ENCODE results near the gene CLEC18B. TPM values are rescaled to one million over a fixed set of nuclear protein-coding genes. Genes with fewer than 3 reads are reported as not detected.
"Not testable (repeated sequence)": the region's sequence is repeated elsewhere in the genome, so short reads cannot be mapped to it uniquely, and the experiment has no call there.

The CLEC18B gene
- total RNA-seq, 1 donor from 2014 or later, result 1.1 TPM

DNA sequence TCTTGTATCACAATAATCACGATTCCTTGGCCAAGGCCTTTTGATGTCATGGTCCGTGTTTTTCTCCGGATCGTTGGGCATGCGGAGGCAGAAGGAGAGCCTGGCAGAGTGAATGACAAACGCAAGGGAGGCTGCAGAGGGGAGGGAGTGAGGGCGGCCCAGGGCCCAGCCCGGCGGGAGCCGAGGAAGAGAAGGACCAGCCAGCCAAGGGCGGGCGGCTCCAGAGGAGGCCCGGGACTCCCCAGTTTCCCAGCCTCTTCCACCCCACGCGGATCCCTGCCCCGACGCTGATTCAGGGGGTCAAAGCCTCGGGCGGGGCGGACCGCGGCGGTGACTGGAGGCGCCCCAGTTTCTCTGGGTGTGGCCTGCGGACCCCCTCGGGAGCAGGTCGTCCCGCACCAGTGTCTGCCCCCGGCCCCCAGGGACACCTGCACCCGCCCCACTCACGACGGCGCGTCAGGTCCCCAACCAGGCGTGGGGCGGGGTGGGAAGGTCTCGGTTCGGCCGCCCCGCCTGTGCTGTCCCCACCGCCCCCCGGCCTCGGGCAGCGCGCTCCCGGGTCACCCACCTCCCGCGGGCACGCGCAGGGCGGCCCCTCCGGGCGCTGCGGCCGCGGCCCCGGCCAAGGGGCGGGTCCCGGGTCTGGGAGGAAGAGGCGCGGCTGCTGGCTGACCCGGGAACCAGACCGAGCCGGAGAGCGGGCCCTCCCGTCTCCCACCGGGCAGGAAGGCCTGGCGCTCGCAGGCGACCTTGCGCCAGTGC is 14.5 kb downstream of the CLEC18B start:
- DNase-seq, result not testable (repeated sequence)

DNA sequence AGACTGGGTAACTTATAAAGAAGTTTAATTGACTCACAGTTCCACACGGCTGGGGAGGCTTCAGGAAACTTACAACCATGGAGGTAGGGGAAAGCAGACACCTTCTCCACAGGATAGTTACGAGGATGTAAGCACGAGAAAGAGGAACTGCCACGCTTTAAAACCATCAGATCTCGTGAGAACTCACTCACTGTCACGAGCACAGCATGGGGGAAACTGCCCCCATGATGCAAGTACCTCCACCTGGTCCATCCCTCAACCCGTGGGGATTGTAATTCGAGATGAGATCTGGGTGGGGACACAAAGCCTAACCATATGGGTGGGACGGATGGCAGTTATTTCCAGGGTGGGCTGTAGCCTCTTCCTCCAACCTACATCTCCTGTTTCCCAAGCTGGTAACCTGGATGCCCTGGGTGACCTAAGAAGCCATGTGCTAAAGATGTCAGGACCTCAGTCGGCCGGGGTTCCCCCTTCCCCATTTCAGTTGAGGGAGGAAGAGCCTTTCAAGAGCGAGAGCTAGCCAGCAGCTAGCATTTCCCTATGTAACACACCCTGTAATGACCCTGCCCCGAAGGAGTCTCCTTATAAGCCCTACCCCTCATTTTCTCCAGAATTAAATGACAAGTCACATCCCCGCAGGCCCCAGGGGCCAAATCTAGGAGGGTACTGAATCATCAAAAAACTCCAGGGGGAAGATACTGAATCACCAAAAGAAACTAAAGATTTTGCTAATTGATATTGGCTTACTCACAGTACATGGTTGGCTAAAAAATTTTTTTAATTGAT is 16.9 kb downstream of the CLEC18B start:
- DNase-seq, result not testable (repeated sequence)

DNA sequence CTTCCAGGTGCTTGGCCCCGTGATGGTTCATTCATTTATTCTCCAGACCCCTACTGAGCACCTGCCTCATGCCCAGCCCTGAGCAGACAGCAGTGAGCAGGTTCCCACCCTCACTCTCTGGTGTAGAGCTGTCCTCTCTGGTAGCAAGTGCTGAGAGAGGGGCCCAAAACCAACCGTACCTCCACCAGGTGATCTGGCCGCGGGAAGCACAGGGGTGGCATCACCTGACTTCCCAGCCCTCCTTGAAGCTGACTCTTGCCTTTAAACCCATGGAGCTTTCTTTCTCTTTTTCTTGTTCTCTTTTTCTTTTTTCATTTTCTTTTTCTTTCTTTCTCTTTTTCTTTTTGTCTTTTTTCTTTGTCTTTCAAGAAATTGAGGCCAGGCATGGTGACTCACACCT is 21.0 kb downstream of the CLEC18B start:
- not testable (repeated sequence) for DNase-seq

DNA sequence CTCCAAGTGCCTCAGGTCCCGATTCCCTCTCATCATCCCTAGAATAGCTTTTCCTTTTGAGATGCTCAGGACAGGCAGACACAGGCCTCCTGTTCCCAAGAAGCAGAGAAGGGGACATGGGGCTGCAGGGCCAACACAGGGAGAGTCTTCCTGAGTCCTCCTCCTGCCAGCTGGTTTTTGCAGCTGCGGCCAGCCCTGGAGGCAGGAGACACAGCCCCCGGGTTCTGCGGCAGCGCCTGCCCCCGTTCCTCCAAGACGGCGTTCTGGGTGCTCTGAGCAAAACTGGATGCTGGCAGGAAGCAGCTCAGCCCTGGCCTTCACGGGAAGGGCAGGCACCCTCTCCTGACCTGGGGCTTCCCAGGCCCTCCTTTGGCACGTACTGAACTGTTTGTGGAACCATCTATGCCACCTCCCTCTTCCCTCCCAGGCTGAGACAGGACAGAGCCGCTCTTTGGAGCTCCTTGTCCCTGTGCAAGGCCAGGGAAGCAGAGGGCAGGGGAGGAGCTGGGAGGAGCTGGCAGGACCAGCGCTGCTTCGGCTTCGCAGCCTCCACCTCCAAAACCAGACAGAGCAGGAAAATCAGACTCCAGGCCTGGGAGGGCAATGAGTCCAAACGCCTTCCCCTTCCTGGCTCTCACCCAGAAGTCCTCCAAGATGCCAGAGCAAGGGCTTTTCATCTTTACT is 22.9 kb downstream of the CLEC18B start:
- DNase-seq, result not testable (repeated sequence)

DNA sequence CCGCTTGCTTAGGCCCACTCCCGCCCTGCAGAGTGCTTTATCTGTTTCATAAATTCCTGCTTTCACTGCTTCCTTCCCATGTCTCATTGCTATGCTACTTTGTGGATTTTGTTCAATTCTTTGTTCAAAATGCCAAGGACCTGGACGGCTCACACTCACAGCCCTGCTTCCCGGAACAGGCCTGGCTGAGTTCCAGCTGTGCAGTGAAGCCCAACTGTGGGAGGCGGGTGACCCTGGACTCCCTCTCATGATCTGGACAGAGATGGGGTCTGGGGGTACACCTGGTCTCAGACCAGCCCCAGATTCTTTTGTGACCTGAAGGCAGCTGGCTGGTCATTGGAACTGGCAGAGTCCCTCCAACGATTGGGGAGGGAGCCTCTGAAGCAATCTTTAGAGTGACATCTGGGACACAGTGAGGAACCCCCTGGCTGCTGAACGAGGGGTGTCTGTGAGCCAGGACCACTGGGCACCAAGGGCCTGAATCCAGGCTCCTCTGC is 24.7 kb downstream of the CLEC18B start:
- not testable (repeated sequence) for DNase-seq

DNA sequence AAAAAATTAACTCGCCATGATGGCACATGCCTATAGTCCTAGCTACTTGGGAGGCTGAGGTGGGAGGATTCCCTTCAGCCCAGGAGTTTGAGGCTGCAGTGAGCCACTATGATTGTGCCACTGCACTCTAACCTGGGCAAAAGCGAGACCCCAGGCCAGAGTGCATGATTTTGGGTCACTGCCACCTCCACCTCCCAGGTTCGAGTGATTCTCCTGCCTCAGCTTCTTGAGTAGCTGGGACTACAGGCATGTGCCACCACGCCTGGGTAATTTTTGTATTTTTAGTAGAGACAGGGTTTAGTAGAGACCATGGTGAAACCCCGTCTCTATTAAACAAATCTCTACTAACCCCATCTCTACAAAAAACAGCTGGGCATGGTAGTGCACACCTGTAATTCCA is 26.7 kb downstream of the CLEC18B start:
- DNase-seq, result not testable (repeated sequence)

DNA sequence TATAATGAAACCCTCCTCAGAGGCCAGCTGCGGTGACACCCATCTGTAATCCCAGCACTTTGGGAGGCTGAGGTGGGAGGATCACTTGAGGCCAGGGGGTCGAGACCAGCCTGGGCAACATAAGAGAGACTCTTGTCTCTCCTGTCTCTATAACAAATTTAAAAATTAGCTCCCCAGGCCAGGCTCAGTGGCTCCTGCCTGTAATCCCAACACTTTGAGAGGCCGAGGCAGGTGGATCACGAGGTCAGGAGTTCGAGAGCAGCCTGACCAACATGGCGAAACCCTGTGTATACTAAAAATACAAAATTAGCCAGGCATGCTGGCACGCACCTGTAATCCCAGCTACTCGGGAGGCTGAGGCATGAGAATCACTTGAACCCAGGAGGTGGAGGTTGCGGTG is 27.1 kb downstream of the CLEC18B start:
- not testable (repeated sequence) for DNase-seq

DNA sequence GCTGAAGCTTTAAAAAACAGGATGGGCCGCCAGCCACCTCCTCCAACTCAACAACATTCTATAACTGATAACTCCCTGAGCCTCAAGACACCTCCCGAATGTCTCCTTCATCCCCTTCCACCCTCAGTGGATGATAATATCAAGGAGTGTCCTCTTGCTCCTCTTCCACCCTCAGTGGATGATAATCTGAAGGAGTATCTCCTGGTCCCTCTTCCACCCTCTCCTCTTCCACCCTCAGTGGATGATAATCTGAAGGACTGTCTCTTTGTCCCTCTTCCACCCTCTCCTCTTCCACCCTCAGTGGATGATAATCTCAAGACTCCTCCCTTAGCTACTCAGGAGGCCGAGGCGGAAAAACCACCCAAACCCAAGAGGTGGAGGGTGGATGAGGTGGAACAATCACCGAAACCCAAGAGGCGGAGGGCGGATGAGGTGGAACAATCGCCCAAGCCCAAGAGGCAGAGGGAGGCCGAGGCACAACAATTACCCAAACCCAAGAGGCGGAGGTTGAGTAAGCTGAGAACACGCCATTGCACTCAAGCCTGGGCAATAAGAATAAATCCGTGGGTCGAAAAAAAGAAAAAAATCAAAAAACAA is 29.7 kb downstream of the CLEC18B start:
- not testable (repeated sequence) for DNase-seq

DNA sequence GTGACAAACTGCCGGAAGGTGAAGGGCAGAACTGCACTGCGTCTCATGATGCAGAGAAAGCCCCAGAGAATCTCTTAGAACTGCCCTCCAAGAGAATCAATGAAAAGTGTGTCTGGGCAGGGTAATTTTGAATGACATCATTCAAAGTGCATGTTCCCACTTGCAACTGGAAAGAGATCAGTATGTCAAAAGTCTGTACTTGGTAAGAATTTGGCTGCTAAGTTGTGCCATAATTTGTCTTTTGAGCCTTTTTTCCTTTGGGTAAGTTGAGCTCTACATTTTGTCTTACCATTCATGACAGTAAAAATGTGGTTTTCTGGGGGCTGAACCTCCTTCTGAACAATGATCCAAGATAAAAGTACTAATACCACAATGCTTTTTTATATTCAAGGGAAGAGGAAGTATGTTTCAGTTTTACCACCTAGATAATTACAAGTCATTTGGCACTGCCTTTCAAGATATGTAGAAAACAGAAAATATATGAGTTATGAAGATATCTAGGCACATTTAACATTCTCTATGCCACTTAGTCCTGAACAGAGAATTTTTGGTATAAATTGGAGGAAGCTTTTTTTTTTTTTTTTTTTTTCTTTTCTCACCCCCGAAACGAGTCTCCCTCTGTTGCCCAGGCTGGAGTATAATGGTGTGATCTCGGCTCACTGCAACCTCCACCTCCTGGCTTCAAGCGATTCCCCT is 38.8 kb downstream of the CLEC18B start:
- DNase-seq, result not testable (repeated sequence)

DNA sequence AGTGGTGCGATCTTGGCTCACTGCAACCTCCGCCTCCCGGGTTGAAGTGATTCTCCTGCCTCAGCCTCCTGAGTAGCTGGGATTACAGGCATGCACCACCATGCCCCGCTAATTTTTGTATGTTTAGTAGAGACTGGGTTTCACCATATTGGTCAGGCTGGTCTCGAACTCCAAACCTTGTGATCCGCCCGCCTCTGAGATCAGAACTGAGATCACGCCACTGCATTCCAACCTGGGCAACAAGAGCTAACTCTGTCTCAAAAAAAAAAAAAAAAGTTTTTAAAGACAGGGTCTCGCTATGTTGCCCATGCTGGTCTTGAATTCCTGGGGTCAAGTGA is 47.5 kb downstream of the CLEC18B start:
- not testable (repeated sequence) for DNase-seq

DNA sequence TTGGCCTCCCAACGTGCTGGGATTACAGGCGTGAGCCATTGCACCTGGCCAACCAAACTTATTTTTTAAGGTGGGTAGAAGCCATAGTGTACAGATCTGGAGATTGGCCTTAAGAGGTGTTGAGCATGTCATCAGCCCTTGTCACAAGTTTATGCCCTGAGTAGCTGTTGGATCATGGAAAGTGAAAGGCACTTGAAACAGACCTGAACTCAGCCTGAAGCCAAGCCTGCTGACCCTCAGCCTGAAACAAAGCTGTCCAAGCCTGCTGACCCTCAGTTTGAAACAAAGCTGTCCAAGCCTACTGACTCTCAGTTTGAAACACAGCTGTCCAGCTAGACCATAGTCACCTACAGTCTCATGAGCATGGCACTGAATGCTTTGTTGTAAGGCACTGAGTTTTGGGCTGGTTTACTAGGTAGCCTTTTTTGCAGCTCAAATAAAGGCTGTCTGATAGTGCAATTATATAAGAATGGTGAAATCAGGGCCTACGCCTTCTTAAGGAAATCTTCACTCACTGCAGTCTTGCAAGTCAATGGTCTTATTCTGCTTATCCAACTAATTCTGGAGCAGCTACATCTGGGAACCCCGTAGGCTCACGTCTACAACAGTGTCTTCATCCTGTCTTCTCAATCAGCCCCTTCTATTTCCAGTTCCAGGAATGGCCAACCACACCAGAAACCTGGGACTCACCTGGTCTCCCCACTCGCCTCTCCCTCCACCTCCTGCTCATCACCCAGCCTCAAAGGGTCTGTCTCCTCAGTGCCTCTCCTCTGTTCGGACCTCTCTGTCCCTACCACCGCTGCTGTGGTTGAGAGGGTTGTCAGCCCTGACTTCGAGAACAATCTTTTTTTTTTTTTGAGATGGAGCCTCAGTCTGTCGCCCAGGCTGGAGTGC is 48.1 kb downstream of the CLEC18B start:
- DNase-seq, result no peak

DNA sequence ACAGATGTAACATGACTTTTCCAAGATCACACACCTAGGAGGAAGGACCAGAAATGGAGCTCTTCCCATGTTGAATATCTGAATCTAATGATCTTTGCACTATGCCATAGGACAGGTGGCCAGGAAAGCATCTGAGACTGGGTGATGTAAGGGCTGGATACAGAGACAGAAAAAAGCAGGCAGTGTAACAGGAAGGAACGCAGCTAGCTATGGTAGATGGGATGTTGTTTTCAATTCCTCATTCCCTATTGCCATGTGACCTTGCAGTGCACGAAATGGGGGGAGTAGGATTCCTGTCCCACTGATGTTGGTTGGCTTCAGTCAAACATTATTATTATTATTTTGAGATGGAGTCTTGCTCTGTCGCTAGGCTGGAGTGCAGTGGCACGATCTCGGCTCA is 48.9 kb downstream of the CLEC18B start:
- no peak for DNase-seq

DNA sequence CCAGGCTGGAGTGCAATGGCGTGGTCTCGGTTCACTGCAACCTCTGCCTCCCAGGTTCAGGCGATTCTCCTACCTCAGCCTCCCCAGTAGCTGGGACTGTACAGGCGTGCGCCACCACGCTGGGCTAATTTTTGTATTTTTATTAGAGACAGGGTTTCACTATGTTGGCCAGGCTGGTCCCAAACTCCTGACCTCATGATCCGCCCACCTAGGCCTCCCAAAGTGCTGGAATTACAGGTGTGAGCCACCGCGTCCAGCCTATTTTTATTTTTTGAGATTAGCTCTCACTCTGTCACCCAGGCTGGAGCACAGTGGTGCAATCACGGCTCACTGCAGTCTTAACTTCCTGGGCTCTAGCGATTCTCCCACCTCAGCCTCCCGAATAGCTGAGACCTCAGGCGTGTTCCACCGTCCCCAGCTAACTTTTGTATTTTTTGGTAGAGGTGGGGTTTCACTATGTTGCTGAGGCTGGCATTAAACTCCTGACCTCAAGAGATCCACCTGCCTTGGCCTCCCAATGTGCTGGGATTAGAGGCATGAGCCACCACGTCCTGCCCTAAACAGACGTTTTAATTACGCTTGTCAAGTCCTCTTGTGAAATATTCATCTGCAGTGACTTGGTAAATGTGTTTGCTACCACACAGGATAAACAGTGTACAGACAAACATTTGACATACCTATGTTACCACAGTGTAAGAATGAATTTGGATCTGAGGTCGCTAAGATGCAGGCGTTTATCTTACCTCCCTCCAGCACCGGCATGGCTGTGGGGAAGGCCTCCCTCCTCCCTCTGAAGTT is 50.7 kb downstream of the CLEC18B start:
- not testable (repeated sequence) for DNase-seq

DNA sequence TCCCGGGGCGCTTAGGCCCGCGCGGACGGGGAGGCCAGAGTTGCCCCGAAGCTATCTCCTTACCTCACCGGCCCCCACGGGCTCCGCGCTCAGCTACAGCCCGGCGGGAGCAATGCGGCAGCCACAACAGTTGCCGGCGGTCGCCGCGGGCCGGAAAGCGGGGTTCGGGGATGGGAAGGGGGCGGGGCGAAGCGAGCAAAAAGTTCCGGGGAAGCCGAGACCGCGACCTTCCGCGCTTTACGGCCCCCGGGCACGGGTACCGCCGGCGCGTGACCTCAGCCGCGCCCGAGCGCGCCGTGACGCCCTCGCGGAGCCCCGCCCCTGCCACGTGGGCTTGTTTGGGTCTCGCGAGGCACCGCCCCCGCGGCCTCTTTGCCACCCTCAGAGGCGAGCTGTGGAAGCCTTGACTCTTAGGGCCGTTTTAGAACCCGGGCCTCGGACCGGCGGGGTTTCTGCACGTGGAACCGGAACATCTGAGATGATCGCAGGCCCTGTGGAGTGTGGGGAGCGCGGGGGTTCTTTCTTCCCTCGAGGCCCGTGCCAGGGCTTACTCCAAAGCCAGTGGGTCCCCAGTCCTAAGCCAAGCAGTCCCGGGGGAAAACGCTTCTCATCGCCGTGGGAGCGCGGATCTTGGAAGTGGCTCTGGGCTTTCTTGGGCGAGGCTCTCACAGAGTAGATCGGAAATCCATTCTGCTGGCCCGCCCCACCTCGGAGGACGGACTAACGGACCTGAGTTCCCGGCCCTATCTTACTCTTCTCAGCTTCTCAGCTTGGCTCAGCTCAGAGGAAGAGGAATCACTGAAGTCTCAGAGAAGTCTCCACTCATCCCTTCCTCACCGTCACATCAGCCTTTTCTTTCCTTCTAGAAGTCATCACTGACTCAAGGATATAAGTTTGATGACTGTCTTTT is 53.0 kb downstream of the CLEC18B start:
- DNase-seq, result peak; percentile 90

DNA sequence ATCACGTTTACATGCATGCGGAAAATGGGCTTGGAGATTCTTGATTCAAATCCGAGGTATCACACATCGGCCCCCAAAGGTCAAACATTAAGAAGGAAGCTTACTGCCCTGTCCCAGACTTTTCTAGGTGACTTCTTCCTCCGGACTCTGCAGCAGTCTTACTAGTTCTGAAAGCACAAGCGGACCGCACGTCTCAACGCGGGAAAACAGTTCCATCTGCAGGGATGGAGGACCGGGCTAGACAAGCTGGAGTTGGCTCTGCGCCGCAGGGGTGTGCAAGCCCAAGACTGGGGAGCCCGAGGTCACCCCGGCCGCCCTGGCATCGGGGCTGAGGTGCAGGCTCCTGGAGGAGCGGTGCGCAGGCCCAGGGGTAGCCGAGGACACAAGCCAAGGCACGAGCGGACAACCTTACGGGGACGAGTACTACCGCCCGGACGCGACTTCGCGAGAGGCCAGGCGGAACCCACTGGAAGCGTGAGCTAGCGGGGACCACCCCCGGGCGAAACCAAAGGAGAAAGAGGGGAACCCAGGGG is 53.7 kb downstream of the CLEC18B start:
- peak; percentile 48 for DNase-seq

DNA sequence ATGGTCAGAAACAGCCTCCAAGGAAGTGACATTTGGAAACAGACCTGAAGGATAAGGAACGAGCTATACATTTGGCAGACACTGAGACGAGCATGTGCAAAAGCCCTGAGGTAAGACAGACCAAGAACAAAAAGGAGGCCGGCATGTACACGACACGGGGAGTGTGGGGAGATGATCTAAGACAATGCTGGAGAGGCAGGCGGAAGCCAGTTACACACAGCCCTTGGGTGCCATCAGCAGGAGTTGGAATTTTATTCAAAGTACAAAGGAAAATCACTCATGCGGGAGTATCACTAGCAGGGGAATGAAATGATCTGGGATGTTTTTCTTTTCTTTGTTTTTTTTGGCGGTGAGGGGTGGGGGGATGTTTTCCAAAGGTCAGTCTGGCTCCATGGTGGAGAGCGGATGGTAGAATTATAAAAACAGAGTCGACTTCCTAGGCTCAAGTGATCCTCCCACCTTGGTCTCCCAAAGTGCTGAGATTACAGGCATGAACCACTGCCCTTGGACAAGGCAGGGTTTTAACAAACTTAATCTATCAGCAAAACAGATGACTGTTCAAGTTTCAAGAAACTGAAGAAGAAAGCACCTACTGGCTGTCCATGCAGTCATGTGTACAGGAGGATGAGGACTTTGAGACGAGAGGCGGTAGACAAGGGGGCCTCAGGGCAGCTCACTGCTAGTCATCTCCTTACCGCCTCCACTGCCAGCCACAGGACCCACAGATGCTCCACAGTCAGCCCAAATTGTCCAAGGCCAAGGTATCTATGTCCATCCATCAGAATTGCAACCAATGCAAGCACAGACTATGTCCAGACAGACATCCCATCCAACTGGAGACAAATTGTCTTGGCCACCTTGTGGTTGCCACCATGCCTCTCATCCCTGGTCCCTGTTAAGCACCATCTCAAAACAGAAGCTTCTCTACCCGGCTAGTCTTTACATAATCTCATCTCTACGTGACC is 59.4 kb downstream of the CLEC18B start:
- not testable (repeated sequence) for DNase-seq
